ENCODE measurements around the gene CFAP20DC.

CFAP20DC gene

DNA sequence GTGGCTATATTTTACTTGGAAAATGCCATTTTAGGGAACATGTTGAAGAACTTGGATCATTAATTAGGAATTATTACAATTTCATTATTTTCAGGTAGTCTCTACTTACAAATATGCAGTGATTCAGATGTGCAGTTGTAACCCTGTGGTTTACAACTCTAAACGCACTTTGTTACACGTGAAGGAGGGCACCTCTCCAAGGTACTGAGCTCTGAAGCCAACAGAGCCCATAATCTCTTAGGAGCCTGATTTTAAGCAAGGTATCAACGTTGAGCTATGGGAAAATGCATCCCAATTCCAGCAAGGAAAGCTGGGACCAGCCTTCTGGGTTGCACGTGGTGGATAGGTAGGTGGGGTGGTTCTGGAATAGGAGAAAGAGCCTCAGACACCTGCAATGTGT is 301.8 kb downstream of the CFAP20DC start:
- no peak for DNase-seq (ENCODE audit: low read depth)
- no peak overlapping the region for H3K4me3 ChIP-seq (ENCODE audit: low read depth, low read length)
- TF ChIP-seq, protein P1, sequence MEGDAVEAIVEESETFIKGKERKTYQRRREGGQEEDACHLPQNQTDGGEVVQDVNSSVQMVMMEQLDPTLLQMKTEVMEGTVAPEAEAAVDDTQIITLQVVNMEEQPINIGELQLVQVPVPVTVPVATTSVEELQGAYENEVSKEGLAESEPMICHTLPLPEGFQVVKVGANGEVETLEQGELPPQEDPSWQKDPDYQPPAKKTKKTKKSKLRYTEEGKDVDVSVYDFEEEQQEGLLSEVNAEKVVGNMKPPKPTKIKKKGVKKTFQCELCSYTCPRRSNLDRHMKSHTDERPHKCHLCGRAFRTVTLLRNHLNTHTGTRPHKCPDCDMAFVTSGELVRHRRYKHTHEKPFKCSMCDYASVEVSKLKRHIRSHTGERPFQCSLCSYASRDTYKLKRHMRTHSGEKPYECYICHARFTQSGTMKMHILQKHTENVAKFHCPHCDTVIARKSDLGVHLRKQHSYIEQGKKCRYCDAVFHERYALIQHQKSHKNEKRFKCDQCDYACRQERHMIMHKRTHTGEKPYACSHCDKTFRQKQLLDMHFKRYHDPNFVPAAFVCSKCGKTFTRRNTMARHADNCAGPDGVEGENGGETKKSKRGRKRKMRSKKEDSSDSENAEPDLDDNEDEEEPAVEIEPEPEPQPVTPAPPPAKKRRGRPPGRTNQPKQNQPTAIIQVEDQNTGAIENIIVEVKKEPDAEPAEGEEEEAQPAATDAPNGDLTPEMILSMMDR (IDR thresholded peaks at IDR 0.05; ENCODE audit: insufficient read depth, low read depth, low read length, missing control alignments): no peak

DNA sequence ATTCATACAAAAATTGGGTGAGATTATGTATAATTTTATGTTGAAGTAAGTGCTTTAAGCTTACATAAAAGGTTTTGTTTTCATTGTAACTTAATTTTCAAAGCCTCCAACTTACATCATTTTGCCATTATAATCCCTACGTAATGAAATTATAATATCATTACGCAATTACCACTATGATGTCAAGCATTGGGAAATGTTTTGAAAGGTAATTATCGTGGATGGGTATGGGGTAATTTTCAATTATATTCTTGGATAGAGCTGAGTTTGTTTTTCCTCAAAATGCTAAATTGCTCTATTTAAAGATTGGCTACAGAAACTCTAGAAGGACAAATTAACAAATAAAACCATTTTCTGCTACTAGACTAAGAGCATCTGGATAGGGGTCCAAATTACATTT is 303.1 kb downstream of the CFAP20DC start:
- no peak for DNase-seq (ENCODE audit: low read depth)
- H3K4me3 ChIP-seq (ENCODE audit: low read depth, low read length): no peak overlapping the region
- TF ChIP-seq, protein P1 (IDR thresholded peaks at IDR 0.05; ENCODE audit: insufficient read depth, low read depth, low read length, missing control alignments): no peak

DNA sequence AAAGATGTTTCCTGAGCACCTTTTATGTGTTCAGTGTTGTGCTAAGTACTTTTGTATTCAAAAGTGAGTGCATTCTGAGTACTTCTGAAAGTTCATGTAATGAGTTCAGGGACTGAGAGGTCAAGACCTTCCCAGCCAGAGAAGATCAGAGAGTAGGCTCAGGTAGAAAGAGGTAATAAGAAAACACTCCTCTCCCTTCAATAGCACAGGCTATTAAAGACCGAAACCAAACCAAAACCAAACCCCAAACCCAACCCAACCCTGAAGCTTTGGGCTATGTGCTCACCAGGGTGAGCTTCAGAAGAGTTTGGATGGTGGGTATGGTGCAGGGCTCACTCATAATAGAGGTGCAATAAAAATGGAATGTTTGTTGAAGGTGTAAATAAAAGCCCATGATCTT is 306.5 kb downstream of the CFAP20DC start:
- TF ChIP-seq, protein P1 (IDR thresholded peaks at IDR 0.05; ENCODE audit: insufficient read depth, low read depth, low read length, missing control alignments): no peak
- no peak overlapping the region for H3K4me3 ChIP-seq (ENCODE audit: low read depth, low read length)
- DNase-seq (ENCODE audit: low read depth): peak; percentile 30

DNA sequence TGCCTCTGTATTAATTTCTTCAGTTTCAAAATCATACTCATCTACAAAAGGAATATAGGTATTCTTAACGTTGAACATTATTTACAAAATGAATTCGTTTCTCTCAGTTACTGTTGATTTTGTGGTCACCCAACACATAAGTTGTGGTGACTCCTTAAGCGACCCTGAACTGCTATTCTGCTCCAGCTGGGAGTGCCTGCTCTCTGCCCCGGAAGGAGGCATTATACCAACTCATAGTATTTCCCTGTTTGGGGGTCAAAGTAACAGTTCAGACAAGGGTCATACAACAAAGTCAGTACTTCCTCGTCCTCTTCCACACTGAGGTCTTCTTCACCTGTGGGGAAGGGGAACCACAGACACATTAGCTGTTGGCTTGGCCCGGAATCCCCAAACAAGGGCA is 307.6 kb downstream of the CFAP20DC start:
- DNase-seq (ENCODE audit: low read depth): no peak
- no peak overlapping the region for H3K4me3 ChIP-seq (ENCODE audit: low read depth, low read length)
- TF ChIP-seq, protein P1 (IDR thresholded peaks at IDR 0.05; ENCODE audit: insufficient read depth, low read depth, low read length, missing control alignments): no peak

DNA sequence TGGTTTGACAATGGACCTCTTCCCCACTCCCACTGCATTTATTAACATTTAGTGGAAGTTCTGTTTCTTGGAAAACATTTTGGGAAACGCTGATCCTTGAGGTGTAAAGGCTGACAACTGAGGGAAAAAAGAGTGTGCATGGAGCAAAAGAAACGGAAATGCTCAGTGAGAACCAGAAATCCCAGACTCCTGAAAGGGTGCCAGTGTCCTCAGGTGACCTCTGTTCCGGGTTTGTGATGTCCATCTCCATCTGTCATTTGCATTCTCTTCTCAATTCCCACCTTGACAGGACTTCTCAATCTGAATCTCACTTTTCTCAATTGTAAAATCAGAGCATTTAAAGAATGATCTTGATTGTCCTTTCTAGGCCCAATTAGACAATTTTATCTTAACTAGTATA is 312.2 kb downstream of the CFAP20DC start:
- no peak for DNase-seq (ENCODE audit: low read depth)
- no peak overlapping the region for H3K4me3 ChIP-seq (ENCODE audit: low read depth, low read length)
- TF ChIP-seq, protein P1 (IDR thresholded peaks at IDR 0.05; ENCODE audit: insufficient read depth, low read depth, low read length, missing control alignments): no peak

DNA sequence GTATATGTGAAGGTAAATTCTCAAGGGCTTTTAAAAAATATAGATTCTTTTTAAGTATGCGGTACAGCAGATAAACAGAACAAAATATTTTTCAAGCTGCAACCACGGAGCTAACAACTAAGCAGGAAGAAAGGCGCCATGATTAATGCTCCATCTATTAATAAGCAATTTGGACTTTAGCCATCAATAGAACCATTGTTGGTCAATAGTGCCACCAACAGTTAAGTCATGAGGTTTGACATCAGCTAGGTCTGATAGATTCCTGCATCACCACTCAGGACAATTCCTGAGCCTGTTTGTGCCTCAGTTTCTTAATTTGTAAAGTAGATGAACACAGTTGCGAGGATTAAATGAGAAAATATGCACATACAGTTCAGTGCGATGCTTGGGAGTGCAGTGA is 318.2 kb downstream of the CFAP20DC start:
- DNase-seq (ENCODE audit: low read depth): no peak
- TF ChIP-seq, protein P1 (IDR thresholded peaks at IDR 0.05; ENCODE audit: insufficient read depth, low read depth, low read length, missing control alignments): no peak
- no peak overlapping the region for H3K4me3 ChIP-seq (ENCODE audit: low read depth, low read length)

DNA sequence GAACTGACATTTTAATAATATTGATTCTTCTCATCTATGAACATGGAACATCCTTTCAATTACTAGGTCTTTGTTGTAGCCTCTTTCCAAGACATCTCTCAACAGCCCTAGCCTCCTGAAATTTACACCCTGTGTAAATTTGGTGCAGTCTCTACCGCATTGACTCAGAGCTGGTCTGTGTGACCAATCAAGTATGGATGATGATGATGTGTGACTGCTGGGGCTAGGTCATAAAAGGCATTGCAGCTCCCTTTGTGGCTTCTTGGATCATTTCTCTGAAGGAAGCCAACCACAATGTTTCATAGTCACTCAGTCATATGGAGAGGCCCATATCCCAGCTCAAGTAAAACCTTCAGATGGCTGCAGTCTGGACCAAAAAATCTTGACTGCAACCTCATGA is 321.1 kb downstream of the CFAP20DC start:
- H3K4me3 ChIP-seq (ENCODE audit: low read depth, low read length): no peak overlapping the region
- no peak for DNase-seq (ENCODE audit: low read depth)
- TF ChIP-seq, protein P1 (IDR thresholded peaks at IDR 0.05; ENCODE audit: insufficient read depth, low read depth, low read length, missing control alignments): no peak
